ENCODE data around the gene OCA2.

Gene OCA2

GRCh38 chr15:27742751-27743477, 356.2 kb downstream of the OCA2 start:
- no peak for TF ChIP-seq CREB1 (IDR thresholded peaks at IDR 0.05; ENCODE audit: low read depth)
- no peak for TF ChIP-seq YY1 (IDR thresholded peaks at IDR 0.05; ENCODE audit: low read depth)
- TF ChIP-seq USF1 (IDR thresholded peaks at IDR 0.05): no peak
- TF ChIP-seq CEBPB (IDR thresholded peaks at IDR 0.05): no peak
- no peak for TF ChIP-seq TAF1 (IDR thresholded peaks at IDR 0.05; ENCODE audit: low read depth)
- no peak for TF ChIP-seq EGR1 (IDR thresholded peaks at IDR 0.05)
- no peak for TF ChIP-seq EP300 (IDR thresholded peaks at IDR 0.05; ENCODE audit: borderline replicate concordance)
- TF ChIP-seq NFIC (IDR thresholded peaks at IDR 0.05): no peak
- TF ChIP-seq ZBTB7A (IDR thresholded peaks at IDR 0.05; ENCODE audit: low read depth): no peak
- TF ChIP-seq REST (IDR thresholded peaks at IDR 0.05; ENCODE audit: low read depth): no peak
- TF ChIP-seq TEAD4 (IDR thresholded peaks at IDR 0.05): no peak
- TF ChIP-seq MAX (IDR thresholded peaks at IDR 0.05): no peak
- TF ChIP-seq RAD21 (IDR thresholded peaks at IDR 0.05; ENCODE audit: low read depth): no peak
- no peak for TF ChIP-seq FOXM1 (IDR thresholded peaks at IDR 0.05; ENCODE audit: borderline replicate concordance, low read depth)
- TF ChIP-seq TCF12 (IDR thresholded peaks at IDR 0.05; ENCODE audit: low read depth): no peak

GRCh38 chr15:27741226-27741860, 357.8 kb downstream of the OCA2 start:
- no peak for TF ChIP-seq TEAD4 (IDR thresholded peaks at IDR 0.05)
- TF ChIP-seq NFIC (IDR thresholded peaks at IDR 0.05): no peak
- no peak for TF ChIP-seq EP300 (IDR thresholded peaks at IDR 0.05; ENCODE audit: borderline replicate concordance)
- no peak for TF ChIP-seq ZBTB7A (IDR thresholded peaks at IDR 0.05; ENCODE audit: low read depth)
- TF ChIP-seq TAF1 (IDR thresholded peaks at IDR 0.05; ENCODE audit: low read depth): no peak
- no peak for TF ChIP-seq RAD21 (IDR thresholded peaks at IDR 0.05; ENCODE audit: low read depth)
- no peak for TF ChIP-seq USF1 (IDR thresholded peaks at IDR 0.05)
- TF ChIP-seq YY1 (IDR thresholded peaks at IDR 0.05; ENCODE audit: low read depth): no peak
- no peak for TF ChIP-seq CEBPB (IDR thresholded peaks at IDR 0.05)
- TF ChIP-seq CREB1 (IDR thresholded peaks at IDR 0.05; ENCODE audit: low read depth): no peak
- no peak for TF ChIP-seq TCF12 (IDR thresholded peaks at IDR 0.05; ENCODE audit: low read depth)
- no peak for TF ChIP-seq EGR1 (IDR thresholded peaks at IDR 0.05)
- TF ChIP-seq MAX (IDR thresholded peaks at IDR 0.05): no peak
- TF ChIP-seq REST (IDR thresholded peaks at IDR 0.05; ENCODE audit: low read depth): no peak
- TF ChIP-seq FOXM1 (IDR thresholded peaks at IDR 0.05; ENCODE audit: borderline replicate concordance, low read depth): no peak

GRCh38 chr15:27734785-27735495, 364.2 kb downstream of the OCA2 start:
- TF ChIP-seq REST (IDR thresholded peaks at IDR 0.05; ENCODE audit: low read depth) (no peak), NFIC (IDR thresholded peaks at IDR 0.05) (no peak), TCF12 (IDR thresholded peaks at IDR 0.05; ENCODE audit: low read depth) (no peak), RAD21 (IDR thresholded peaks at IDR 0.05; ENCODE audit: low read depth) (no peak), EGR1 (IDR thresholded peaks at IDR 0.05) (no peak), YY1 (IDR thresholded peaks at IDR 0.05; ENCODE audit: low read depth) (no peak)
